ENCODE measurements around the gene GPX2. TPM values are rescaled to one million over a fixed set of nuclear protein-coding genes. Genes with fewer than 3 reads are reported as not detected.

GPX2 gene
- total RNA-seq, 1 experiment from 2014 or later = 188 TPM

DNA sequence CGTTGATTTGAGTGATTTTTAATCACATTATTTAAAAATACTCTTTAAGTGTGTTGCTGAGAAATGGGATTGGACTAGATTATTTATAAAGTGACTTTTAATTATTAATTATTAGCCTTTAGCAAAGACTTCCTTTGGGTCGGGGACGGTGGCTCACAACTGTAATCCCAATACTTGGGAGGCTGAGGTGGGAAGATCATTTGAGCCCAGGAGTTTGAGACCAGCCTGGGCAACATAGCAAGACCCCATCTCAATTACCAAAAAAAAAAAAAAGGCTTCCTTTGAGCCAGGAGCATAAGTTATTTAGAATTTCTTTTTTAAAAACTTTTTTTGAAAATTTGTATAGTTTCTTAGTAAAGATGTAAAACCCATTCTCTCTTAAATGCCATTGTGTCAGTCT, 19.5 kb downstream of the GPX2 start:
- no peaks in the 10 kb centered on the region for H3K27me3 Mint-ChIP-seq (ENCODE audit: unreplicated experiment)
- H3K36me3 Mint-ChIP-seq (ENCODE audit: insufficient read depth, unreplicated experiment) = peaks cover 10% of the 10 kb centered on the region
- TF ChIP-seq CTCF (IDR thresholded peaks at IDR 0.05; ENCODE audit: unreplicated experiment) = no peak
- H3K4me3 Mint-ChIP-seq (ENCODE audit: low read depth, unreplicated experiment) = no peak overlapping the region
- intact Hi-C loops (cut with micrococcal nuclease; ENCODE audit: unreplicated experiment) = no loop called here
- H3K4me1 Mint-ChIP-seq (ENCODE audit: low read depth, unreplicated experiment) = peaks cover 18% of the 10 kb centered on the region
- H3K27ac Mint-ChIP-seq (ENCODE audit: unreplicated experiment) = no peak overlapping the region
- no peak for DNase-seq
- no peaks in the 10 kb centered on the region for H3K9me3 Mint-ChIP-seq (ENCODE audit: low read depth, unreplicated experiment)
- CTCF ChIA-PET = no interaction called here
- BruUV-seq (replicated peaks) = no TSS peak

DNA sequence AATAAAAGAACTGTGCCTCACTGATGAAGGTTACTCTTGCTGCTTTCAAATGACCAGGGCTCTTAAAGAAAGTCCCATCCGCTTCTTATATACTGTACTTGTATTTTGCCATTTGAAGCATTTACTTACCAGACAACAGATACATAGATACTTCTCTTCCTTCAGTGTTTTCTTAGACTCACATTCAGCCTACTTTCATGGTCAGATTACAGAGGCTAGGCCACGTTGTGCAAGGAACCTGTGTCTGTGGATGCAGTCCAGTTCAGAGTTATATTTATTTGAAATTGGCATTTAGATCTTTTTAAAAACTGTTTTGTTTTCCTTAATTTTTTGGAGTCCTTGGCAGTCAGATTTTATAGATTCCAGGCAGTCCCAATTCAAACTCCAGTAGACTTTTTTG, 22.1 kb downstream of the GPX2 start:
- no peak overlapping the region for H3K4me3 Mint-ChIP-seq (ENCODE audit: low read depth, unreplicated experiment)
- peaks cover 12% of the 10 kb centered on the region for H3K36me3 Mint-ChIP-seq (ENCODE audit: insufficient read depth, unreplicated experiment)
- DNase-seq = no peak
- intact Hi-C loops (cut with micrococcal nuclease; ENCODE audit: unreplicated experiment) = no loop called here
- H3K27me3 Mint-ChIP-seq (ENCODE audit: unreplicated experiment) = no peaks in the 10 kb centered on the region
- CTCF ChIA-PET = interaction anchor here (1.6 kb wide), 1 partner anchor 22 kb away, joined by 3 read pairs; the partner anchor contains the start of gene GPX2
- no peak overlapping the region for H3K27ac Mint-ChIP-seq (ENCODE audit: unreplicated experiment)
- no peaks in the 10 kb centered on the region for H3K9me3 Mint-ChIP-seq (ENCODE audit: low read depth, unreplicated experiment)
- BruUV-seq (replicated peaks) = no TSS peak
- TF ChIP-seq CTCF (IDR thresholded peaks at IDR 0.05; ENCODE audit: unreplicated experiment) = no peak
- peaks cover 31% of the 10 kb centered on the region for H3K4me1 Mint-ChIP-seq (ENCODE audit: low read depth, unreplicated experiment)

DNA sequence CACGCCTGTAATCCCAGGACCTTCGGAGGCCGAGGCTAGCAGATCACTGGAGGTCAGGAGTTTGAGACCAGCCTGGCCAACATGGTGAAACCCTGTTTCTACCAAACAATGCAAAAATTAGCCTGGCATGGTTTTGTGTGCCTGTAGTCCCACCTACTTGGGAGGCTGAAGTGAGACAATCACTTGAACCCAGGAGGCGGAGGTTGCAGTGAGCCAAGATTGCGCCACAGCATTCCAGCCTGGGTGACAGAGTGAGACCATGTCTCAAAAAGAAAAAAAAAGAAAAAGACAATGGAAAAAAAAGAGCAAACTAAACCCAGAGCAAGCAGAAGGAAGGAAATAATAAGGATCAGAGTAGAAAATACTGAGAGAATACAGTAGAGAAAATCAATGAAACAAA, 22.9 kb downstream of the GPX2 start:
- Mint-ChIP-seq H3K9me3 (ENCODE audit: low read depth, unreplicated experiment) (no peaks in the 10 kb centered on the region), H3K27ac (ENCODE audit: unreplicated experiment) (no peak overlapping the region), H3K36me3 (ENCODE audit: insufficient read depth, unreplicated experiment) (peaks cover 19% of the 10 kb centered on the region), H3K4me1 (ENCODE audit: low read depth, unreplicated experiment) (peaks cover 38% of the 10 kb centered on the region), H3K27me3 (ENCODE audit: unreplicated experiment) (no peaks in the 10 kb centered on the region), H3K4me3 (ENCODE audit: low read depth, unreplicated experiment) (no peak overlapping the region)
- CTCF ChIA-PET = no interaction called here
- DNase-seq = no peak
- intact Hi-C loops (cut with micrococcal nuclease; ENCODE audit: unreplicated experiment) = no loop called here
- no peak for TF ChIP-seq CTCF (IDR thresholded peaks at IDR 0.05; ENCODE audit: unreplicated experiment)
- no TSS peak for BruUV-seq (replicated peaks)

GRCh38 chr14:64919215-64919614, 23.3 kb downstream of the GPX2 start:
- intact Hi-C loops (cut with micrococcal nuclease; ENCODE audit: unreplicated experiment) = no loop called here
- Mint-ChIP-seq H3K4me1 (ENCODE audit: low read depth, unreplicated experiment) (peaks cover 38% of the 10 kb centered on the region), H3K27me3 (ENCODE audit: unreplicated experiment) (no peaks in the 10 kb centered on the region), H3K27ac (ENCODE audit: unreplicated experiment) (no peak overlapping the region), H3K36me3 (ENCODE audit: insufficient read depth, unreplicated experiment) (peaks cover 23% of the 10 kb centered on the region), H3K9me3 (ENCODE audit: low read depth, unreplicated experiment) (no peaks in the 10 kb centered on the region), H3K4me3 (ENCODE audit: low read depth, unreplicated experiment) (no peak overlapping the region)
- no TSS peak for BruUV-seq (replicated peaks)
- TF ChIP-seq CTCF (IDR thresholded peaks at IDR 0.05; ENCODE audit: unreplicated experiment) = no peak
- CTCF ChIA-PET = no interaction called here
- no peak for DNase-seq
